Measurements from ENCODE around the gene SYNGR1.

The SYNGR1 gene

DNA sequence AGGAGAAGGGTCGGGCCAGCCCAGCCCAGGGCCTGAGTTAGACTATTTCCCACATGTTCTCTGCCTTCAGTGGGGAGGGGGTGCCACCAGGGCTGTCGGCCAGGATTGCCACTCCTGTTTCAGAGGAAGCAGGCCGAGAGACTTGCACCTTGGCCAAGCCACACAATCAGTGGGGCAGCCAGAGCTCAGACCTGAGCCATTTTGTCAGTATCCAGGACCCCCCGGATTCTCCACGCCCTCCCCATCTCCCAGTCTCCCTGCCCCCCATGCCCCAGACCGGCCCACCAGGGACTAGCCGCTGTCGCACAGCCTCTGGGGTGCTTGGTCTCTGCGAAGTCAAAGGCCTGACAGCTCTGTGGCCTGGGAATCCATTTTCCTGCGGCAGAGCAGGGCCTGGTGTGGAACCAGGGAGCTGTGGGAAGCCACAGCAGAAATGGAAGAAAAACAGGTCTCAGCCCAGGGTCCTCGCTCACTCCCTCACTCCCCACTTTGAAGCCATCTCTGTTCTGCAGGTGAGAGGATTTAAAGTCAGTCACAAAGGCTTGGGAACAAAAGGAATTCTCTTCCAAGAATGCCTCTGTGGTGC, 81.5 kb downstream of the SYNGR1 start:
- no peak for DNase-seq (ENCODE audit: low spot score)

GRCh38 chr22:39431821-39432251, 82.0 kb downstream of the SYNGR1 start:
- DNase-seq (ENCODE audit: low spot score): no peak

DNA sequence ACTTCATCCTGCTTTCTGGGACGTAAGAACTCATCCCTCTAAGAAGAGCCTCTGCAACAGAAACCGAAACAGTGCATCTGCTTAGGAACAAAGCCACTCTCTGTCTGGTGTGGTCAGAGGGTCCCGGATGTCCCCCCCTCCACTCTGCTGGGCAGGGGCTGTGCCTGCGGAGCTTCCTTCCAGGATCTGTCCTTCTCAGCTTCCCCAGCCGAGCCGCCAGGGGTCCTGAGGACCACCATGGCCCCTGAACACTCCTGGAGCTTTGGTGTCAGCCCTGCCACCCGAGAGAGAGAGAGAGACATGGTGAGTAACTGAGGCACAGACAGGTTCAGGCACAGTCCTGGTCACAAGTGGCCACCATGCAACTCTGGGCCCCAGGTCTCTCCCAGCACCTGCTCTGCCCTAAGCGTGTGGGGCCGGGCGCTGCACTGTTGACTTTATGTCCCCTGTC, 82.6 kb downstream of the SYNGR1 start:
- DNase-seq (ENCODE audit: low spot score): no peak

DNA sequence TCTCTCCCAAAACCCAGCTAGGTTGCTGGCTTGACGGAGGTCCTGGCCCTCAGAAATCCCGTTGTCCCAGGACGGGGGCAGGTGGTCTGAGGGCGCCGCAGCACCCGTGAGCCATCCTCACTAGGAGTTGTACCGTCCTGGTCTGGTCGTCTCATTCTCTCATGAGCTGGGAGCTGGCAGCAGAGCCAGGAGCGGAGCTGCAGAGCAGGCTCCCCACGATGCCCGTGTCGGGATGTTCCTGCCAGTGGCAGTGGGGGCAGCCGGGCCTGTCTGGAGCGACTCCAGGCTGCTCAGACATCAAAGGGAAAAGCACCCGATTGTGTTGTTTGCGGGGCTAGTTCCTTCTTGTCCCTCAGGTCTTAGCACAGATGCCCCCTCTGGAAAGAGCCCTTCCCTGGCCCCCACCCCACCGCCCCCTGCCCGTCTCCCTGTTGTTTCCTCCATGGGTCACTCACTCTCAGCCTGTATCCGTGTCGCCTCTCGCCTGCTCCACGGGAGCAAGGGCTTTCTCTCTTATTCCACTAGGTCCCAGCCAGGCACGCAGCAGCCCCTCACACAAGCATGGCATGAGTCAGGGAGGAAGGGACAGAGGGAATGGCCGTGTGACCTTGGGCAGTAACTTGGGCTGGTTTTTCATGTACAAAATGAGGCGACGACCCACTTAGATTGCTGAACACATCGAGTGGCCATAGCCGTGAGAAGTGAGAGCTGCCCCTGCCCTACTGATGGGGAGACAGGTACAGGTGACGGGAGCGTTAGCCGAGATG, 83.9 kb downstream of the SYNGR1 start:
- peak; percentile 61 for DNase-seq (ENCODE audit: low spot score)

GRCh38 chr22:39434243-39434653, 84.5 kb downstream of the SYNGR1 start:
- peak; percentile 61 for DNase-seq (ENCODE audit: low spot score)

- peak; percentile 25 for DNase-seq (ENCODE audit: low spot score)
Measured at GRCh38 chr22:39434721-39435120, 84.9 kb downstream of the SYNGR1 start.
